Gastroesophageal sphincter (tissue), 4 donors: Measurements from ENCODE around the gene NADK2. TPM values are rescaled to one million over a fixed set of nuclear protein-coding genes. Genes with fewer than 3 reads are reported as not detected.

Experiments
- ATAC-seq: fragments of 150-250 bp; one replicate; pipeline ENCODE4 v1.9.1; 2016; ENCODE audit warnings: mild to moderate bottlenecking, moderate library complexity
- H3K27ac ChIP-seq, 4 donors: fragments of 200-600 bp; sonication (generic) in 3 of 4; 1 replicate in 3 of 4; 2 replicates in 1 of 4; pipeline ENCODE4 v1.5.1; 2016 to 2019
- H3K27me3 ChIP-seq: fragments of 200-600 bp; sonication (generic); one replicate; pipeline ENCODE4 v1.5.1; 2019
- H3K36me3 ChIP-seq, 2 donors: fragments of 200-600 bp; sonication (generic); one replicate each; pipeline ENCODE4 v1.5.1; 2019; ENCODE audit warnings: control low read depth in 1 of 2
- H3K4me1 ChIP-seq, 3 donors: fragments of 200-600 bp; sonication (generic); 1 replicate in 2 of 3; 2 replicates in 1 of 3; pipeline ENCODE4 v1.5.1; 2016 to 2019; ENCODE audit warnings: control low read depth in 2 of 3
- H3K4me3 ChIP-seq, 2 donors: fragments of 200-600 bp; sonication (generic); one replicate each; pipeline ENCODE4 v1.5.1; 2019; ENCODE audit warnings: mild to moderate bottlenecking in 1 of 2, moderate library complexity in 1 of 2
- H3K9me3 ChIP-seq, 3 donors: fragments of 200-600 bp; sonication (generic); one replicate each; pipeline ENCODE4 v1.5.1; 2017 to 2019; ENCODE audit warnings: control low read depth in 2 of 3
- EP300 ChIP-seq: sonication (generic); formaldehyde crosslinking; IDR thresholded peaks from one replicate; pipeline ENCODE4 v1.6.1; 2017; ENCODE audit warnings: antibody characterized with exemption, mild to moderate bottlenecking
- POLR2A ChIP-seq, 2 donors: fragments of 450-650 bp; IDR thresholded peaks; one replicate each; pipeline ENCODE4 v1.6.1; 2017; ENCODE audit warnings: antibody characterized with exemption in 2 of 2, mild to moderate bottlenecking in 2 of 2, moderate library complexity in 1 of 2
- POLR2AphosphoS5 ChIP-seq: sonication (generic); formaldehyde crosslinking; IDR thresholded peaks from one replicate; pipeline ENCODE4 v1.6.1; 2017; ENCODE audit warnings: antibody characterized with exemption
- WGBS, 2 donors: methylation state at CpG; one replicate each; pipeline ENCODE4 v1.1.5; 2018; ENCODE audit warnings: low coverage in 1 of 2; 5-methylcytosine and 5-hydroxymethylcytosine counted together
- total RNA-seq, 4 donors: library from RNA; depleted of rRNA; stranded (reverse); fragments of >200 nt; gene quantifications; one replicate each; pipeline ENCODE4 v1.1.0, GENCODE V29; 2016
- TF ChIP-seq, protein P1 (sequence below), 4 experiments: fragments of 200-600 bp in 2 of 4; fragments of 450-650 bp in 2 of 4; sonication (generic) in 1 of 4; IDR thresholded peaks; one replicate each; pipeline ENCODE4 v1.5.1; 2017 to 2019; ENCODE audit warnings: antibody characterized with exemption in 4 of 4, mild to moderate bottlenecking in 2 of 4, moderate library complexity in 2 of 4

NADK2 gene
- total RNA-seq, 4 donors from 2014 or later: 43.5 to 90.6 (median 60.9) TPM

GRCh38 chr5:36208786-36209185, 32.9 kb downstream of the NADK2 start:
- WGBS, 2 donors: 91 to 95% methylated on average over 2 of the region's 2 CpGs
- ATAC-seq: no peak
- peaks cover 0 to 75% of the 10 kb centered on the region in 2 donors for H3K36me3 ChIP-seq

GRCh38 chr5:36206913-36207312, 34.8 kb downstream of the NADK2 start:
- Histone ChIP-seq H3K36me3 (peaks cover 0 to 77% of the 10 kb centered on the region in 2 donors), H3K4me3 (no peak overlapping the region), H3K27me3 (no peaks in the 10 kb centered on the region), H3K4me1 (peaks cover 0 to 7% (median 0%) of the 10 kb centered on the region in 3 donors), H3K27ac (no peak overlapping the region), H3K9me3 (no peaks in the 10 kb centered on the region)
- no peak for ATAC-seq
- TF ChIP-seq POLR2A (IDR thresholded peaks at IDR 0.05) (no peak), POLR2AphosphoS5 (no peak), EP300 (no peak)
- TF ChIP-seq, protein P1, sequence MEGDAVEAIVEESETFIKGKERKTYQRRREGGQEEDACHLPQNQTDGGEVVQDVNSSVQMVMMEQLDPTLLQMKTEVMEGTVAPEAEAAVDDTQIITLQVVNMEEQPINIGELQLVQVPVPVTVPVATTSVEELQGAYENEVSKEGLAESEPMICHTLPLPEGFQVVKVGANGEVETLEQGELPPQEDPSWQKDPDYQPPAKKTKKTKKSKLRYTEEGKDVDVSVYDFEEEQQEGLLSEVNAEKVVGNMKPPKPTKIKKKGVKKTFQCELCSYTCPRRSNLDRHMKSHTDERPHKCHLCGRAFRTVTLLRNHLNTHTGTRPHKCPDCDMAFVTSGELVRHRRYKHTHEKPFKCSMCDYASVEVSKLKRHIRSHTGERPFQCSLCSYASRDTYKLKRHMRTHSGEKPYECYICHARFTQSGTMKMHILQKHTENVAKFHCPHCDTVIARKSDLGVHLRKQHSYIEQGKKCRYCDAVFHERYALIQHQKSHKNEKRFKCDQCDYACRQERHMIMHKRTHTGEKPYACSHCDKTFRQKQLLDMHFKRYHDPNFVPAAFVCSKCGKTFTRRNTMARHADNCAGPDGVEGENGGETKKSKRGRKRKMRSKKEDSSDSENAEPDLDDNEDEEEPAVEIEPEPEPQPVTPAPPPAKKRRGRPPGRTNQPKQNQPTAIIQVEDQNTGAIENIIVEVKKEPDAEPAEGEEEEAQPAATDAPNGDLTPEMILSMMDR (IDR thresholded peaks at IDR 0.05): no peak

More at GRCh38 chr5:36208786-36209185, 32.9 kb downstream of the NADK2 start:
- no peak for TF ChIP-seq EP300
- no peak for TF ChIP-seq POLR2A (IDR thresholded peaks at IDR 0.05)
- TF ChIP-seq POLR2AphosphoS5: no peak
- TF ChIP-seq, protein P1 (IDR thresholded peaks at IDR 0.05): no peak
- H3K27ac ChIP-seq: no peak overlapping the region
- H3K4me3 ChIP-seq: no peak overlapping the region
- H3K27me3 ChIP-seq: no peaks in the 10 kb centered on the region
- no peaks in the 10 kb centered on the region for H3K9me3 ChIP-seq
- H3K4me1 ChIP-seq: peaks cover 0 to 6% (median 0%) of the 10 kb centered on the region in 3 donors

GRCh38 chr5:36205329-36205728, 36.4 kb downstream of the NADK2 start:
- no peak for ATAC-seq
- TF ChIP-seq POLR2A (IDR thresholded peaks at IDR 0.05): no peak
- no peak for TF ChIP-seq EP300
- TF ChIP-seq, protein P1 (IDR thresholded peaks at IDR 0.05): no peak
- TF ChIP-seq POLR2AphosphoS5: no peak
- H3K4me3 ChIP-seq: no peak overlapping the region
- 100% methylated on average over 2 of the region's 2 CpGs; no CpG with 5 or more reads in 1 of the 2 donors for WGBS, 2 donors
- no peak overlapping the region for H3K27ac ChIP-seq
- H3K27me3 ChIP-seq: no peaks in the 10 kb centered on the region
- H3K9me3 ChIP-seq: no peaks in the 10 kb centered on the region
- H3K36me3 ChIP-seq: peaks cover 3 to 68% of the 10 kb centered on the region in 2 donors
- peaks cover 0 to 7% (median 0%) of the 10 kb centered on the region in 3 donors for H3K4me1 ChIP-seq

DNA sequence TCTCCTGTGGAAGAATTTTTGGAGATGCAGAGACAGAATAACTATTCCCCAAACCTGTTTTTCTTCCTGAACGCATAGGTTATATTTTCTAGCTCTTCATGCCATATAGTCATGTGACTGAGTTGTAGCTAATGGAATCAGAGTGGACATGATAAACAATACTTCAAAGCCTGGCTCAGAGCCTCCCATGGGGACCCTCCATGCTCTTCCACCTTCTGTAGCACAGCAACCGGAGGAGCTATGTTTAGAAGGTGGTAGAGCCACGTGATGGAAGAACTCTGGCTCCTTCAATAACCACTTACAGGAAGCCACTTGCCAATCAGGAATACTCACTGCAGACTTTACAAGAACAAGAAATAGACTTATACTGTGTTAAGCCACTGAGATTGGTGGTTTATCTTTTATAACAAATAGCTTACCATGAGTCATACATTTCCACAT, 39.2 kb downstream of the NADK2 start:
- WGBS, 2 donors: 44 to 86% methylated on average over 1 to 3 of the region's 3 CpGs
- no peaks in the 10 kb centered on the region for H3K27me3 ChIP-seq
- no peak for ATAC-seq
- TF ChIP-seq, protein P1 (IDR thresholded peaks at IDR 0.05): no peak
- no peak for TF ChIP-seq POLR2AphosphoS5
- TF ChIP-seq POLR2A (IDR thresholded peaks at IDR 0.05): no peak
- TF ChIP-seq EP300: no peak
- no peak overlapping the region for H3K27ac ChIP-seq
- no peaks in the 10 kb centered on the region for H3K9me3 ChIP-seq
- no peak overlapping the region for H3K4me3 ChIP-seq
- H3K36me3 ChIP-seq: peaks cover 3 to 78% of the 10 kb centered on the region in 2 donors
- peaks cover 0 to 7% (median 0%) of the 10 kb centered on the region in 3 donors for H3K4me1 ChIP-seq

DNA sequence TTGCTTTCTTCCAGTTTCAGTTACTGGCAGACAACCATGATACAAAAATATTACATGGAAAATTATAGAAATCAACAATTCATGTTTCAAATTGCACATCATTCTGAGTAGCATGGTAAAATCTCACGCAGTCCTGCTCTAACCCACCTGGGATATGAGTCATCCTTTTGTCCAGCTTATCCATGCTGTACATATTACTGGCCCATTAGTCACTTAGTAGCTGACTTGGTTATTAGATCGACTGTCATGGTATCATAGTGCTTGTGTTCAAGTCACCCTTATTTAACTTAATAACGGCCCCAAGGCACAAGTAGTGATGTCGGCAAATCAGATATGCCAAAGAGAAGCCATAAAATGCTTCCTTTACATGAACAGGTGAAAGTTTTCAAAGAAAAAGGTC, 41.2 kb downstream of the NADK2 start:
- TF ChIP-seq POLR2AphosphoS5 (no peak), POLR2A (IDR thresholded peaks at IDR 0.05) (no peak), EP300 (no peak)
- TF ChIP-seq, protein P1 (IDR thresholded peaks at IDR 0.05): no peak
- no peak for ATAC-seq
- Histone ChIP-seq H3K27ac (no peak overlapping the region), H3K4me1 (peaks cover 0 to 7% (median 0%) of the 10 kb centered on the region in 3 donors), H3K36me3 (peaks cover 11 to 81% of the 10 kb centered on the region in 2 donors), H3K4me3 (no peak overlapping the region), H3K9me3 (no peaks in the 10 kb centered on the region), H3K27me3 (no peaks in the 10 kb centered on the region)
- 94 to 96% methylated on average over 3 to 4 of the region's 4 CpGs for WGBS, 2 donors
